Activated CD8-positive, alpha-beta memory T cell treated with anti-CD3 and anti-CD28 coated beads for 48 hours (primary cell): ENCODE results near the gene PCDHB14.
"Not testable (repeated sequence)": the region's sequence is repeated elsewhere in the genome, so short reads cannot be mapped to it uniquely, and the experiment has no call there.

Experiments
- DNase-seq, 3 experiments: peaks; one replicate each; pipeline ENCODE4 v3.0.0-alpha.2; 2020; ENCODE audit warnings: low read depth in 2 of 3, low spot score in 2 of 3

Gene PCDHB14

GRCh38 chr5:141223112-141223783 is at the start of gene PCDHB14:
Gene PCDHB14 (plus strand): TSS chr5:141223343. CDS start chr5:141223506, 163 bp downstream.
- no peak for DNase-seq

- not testable (repeated sequence) for DNase-seq
These were observed 48.6 kb upstream of the PCDHB14 start for GRCh38 chr5:141174291-141175104.

- no peak for DNase-seq
These were observed 47.2 kb upstream of the PCDHB14 start for GRCh38 chr5:141175933-141176332.

GRCh38 chr5:141177577-141178191 is 45.5 kb upstream of the PCDHB14 start, which contains the start of gene PCDHB8:
Gene PCDHB8 (plus strand): TSS chr5:141177790. CDS start chr5:141178035, 245 bp downstream.
- not testable (repeated sequence) for DNase-seq

GRCh38 chr5:141179371-141179770 is 43.8 kb upstream of the PCDHB14 start:
- not testable (repeated sequence) for DNase-seq

- DNase-seq = not testable (repeated sequence)
These were observed 43.3 kb upstream of the PCDHB14 start for GRCh38 chr5:141179876-141180275.

GRCh38 chr5:141180313-141180712 is 42.8 kb upstream of the PCDHB14 start:
- DNase-seq = no peak

GRCh38 chr5:141182248-141182647 is 40.9 kb upstream of the PCDHB14 start, which contains the start of gene PCDHB16:
Gene PCDHB16 (plus strand): TSS chr5:141182387. CDS start chr5:141182560, 173 bp downstream.
- DNase-seq = no peak

- not testable (repeated sequence) for DNase-seq
These were observed 38.9 kb upstream of the PCDHB14 start for GRCh38 chr5:141184117-141184855.

GRCh38 chr5:141186897-141187512 is 36.1 kb upstream of the PCDHB14 start, which contains the start of gene PCDHB9:
Gene PCDHB9 (plus strand): TSS chr5:141187161. CDS start chr5:141187319, 158 bp downstream.
- no peak for DNase-seq

- DNase-seq = not testable (repeated sequence)
These were observed 34.5 kb upstream of the PCDHB14 start for GRCh38 chr5:141188682-141189081.

- not testable (repeated sequence) for DNase-seq
These were observed 34.0 kb upstream of the PCDHB14 start for GRCh38 chr5:141189131-141189530.

GRCh38 chr5:141192110-141192725 is 30.9 kb upstream of the PCDHB14 start, which contains the start of gene PCDHB10:
Gene PCDHB10 (plus strand): TSS chr5:141192353. CDS start chr5:141192553, 200 bp downstream.
- no peak for DNase-seq

- not testable (repeated sequence) for DNase-seq
These were observed 28.8 kb upstream of the PCDHB14 start for GRCh38 chr5:141194332-141194731.

- no peak for DNase-seq
These were observed 26.8 kb upstream of the PCDHB14 start for GRCh38 chr5:141196363-141196762.

- DNase-seq = no peak
These were observed 23.5 kb upstream of the PCDHB14 start, which contains the start of gene PCDHB11 for GRCh38 chr5:141199359-141200235. Gene PCDHB11 (plus strand): TSS chr5:141199627. CDS start chr5:141199775, 148 bp downstream.

GRCh38 chr5:141201126-141201525 is 22.0 kb upstream of the PCDHB14 start:
- not testable (repeated sequence) for DNase-seq

- DNase-seq = not testable (repeated sequence)
These were observed 21.5 kb upstream of the PCDHB14 start for GRCh38 chr5:141201646-141202045.

GRCh38 chr5:141208478-141208877 is 14.7 kb upstream of the PCDHB14 start, which contains the start of gene PCDHB12:
Gene PCDHB12 (plus strand): TSS chr5:141208719. CDS start chr5:141208908, 189 bp downstream.
- DNase-seq = no peak
